Right atrium auricular region (tissue), 2 donors: ENCODE measurements around the gene NUTM2G. TPM values are rescaled to one million over a fixed set of nuclear protein-coding genes. Genes with fewer than 3 reads are reported as not detected.
"Not testable (repeated sequence)": the region's sequence is repeated elsewhere in the genome, so short reads cannot be mapped to it uniquely, and the experiment has no call there.

Experiments used
- DNase-seq: peaks from one replicate; pipeline ENCODE4 v3.0.0-alpha.2; 2019; ENCODE audit warnings: low spot score
- H3K27ac ChIP-seq, 2 donors: fragments of 200-600 bp; sonication (generic); 1 replicate in 1 of 2; 2 replicates in 1 of 2; pipeline ENCODE4 v1.5.1; 2016 to 2019
- H3K27me3 ChIP-seq, 2 donors: fragments of 200-600 bp; sonication (generic); one replicate each; pipeline versions ENCODE4 v1.5.1 to v1.6.0; 2017 to 2019
- H3K36me3 ChIP-seq: fragments of 200-600 bp; sonication (generic); one replicate; pipeline ENCODE4 v1.5.1; 2016
- H3K4me1 ChIP-seq, 2 donors: fragments of 200-600 bp; sonication (generic); one replicate each; pipeline versions ENCODE4 v1.5.1 to v1.6.0; 2017 to 2019
- H3K4me3 ChIP-seq, 2 donors: fragments of 200-600 bp; sonication (generic); 1 replicate in 1 of 2; 2 replicates in 1 of 2; pipeline ENCODE4 v1.5.1; 2017 to 2019; ENCODE audit warnings: mild to moderate bottlenecking in 1 of 2, moderate library complexity in 1 of 2
- H3K9me3 ChIP-seq, 2 donors: fragments of 200-600 bp; sonication (generic); one replicate each; pipeline ENCODE4 v1.5.1; 2019
- total RNA-seq, 2 donors: library from RNA; depleted of rRNA; stranded (reverse); fragments of >200 nt; gene quantifications; one replicate each; pipeline ENCODE4 v1.1.0, GENCODE V29; 2016
- TF ChIP-seq, protein P1 (sequence below), 2 donors: fragments of 200-600 bp; sonication (generic); IDR thresholded peaks; one replicate each; pipeline ENCODE4 v1.5.1; 2019; ENCODE audit warnings: antibody characterized with exemption in 2 of 2

NUTM2G gene, protein sequence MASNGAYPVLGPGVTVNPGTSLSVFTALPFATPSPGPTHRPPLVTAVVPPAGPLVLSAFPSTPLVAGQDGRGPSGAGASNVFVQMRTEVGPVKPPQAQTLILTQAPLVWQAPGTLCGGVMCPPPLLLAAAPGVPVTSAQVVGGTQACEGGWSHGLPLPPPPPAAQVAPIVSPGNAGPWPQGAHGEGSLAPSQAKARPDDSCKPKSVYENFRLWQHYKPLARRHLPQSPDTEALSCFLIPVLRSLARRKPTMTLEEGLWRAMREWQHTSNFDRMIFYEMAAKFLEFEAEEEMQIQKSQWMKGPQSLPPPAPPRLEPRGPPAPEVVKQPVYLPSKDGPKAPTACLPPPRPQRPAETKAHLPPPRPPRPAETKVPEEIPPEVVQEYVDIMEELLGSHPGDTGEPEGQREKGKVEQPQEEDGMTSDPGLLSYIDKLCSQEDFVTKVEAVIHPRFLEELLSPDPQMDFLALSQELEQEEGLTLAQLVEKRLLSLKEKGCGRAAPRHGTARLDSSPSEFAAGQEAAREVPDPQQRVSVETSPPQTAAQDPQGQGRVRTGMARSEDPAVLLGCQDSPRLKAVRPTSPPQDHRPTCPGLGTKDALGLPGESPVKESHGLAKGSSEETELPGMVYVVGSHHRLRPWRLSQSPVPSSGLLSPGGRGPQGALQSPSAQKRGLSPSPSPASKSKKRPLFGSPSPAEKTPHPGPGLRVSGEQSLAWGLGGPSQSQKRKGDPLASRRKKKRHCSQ
- not detected for total RNA-seq

DNA sequence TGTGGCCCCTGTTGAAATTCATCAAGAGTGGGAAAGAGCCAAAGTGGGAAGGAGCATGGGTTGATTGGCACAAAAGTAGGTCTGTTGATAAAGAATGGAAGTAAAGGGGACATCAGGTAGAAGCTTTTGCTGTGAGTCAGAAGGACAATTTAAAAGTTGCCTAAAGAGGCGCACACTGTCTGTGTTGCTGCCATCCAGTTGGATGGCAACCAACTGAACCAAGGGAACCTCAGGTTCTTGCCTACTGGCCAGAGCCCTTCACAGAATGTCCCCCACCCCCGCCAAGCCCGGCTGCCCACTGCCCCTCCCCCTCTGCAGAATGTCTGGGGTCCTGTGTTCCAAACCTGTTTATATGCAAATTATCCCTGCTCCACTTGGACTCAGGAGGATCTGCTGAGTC is at the start of gene NUTM2G:
Gene NUTM2G, plus strand, starts transcription at position 301 of the 400 bp plus-strand sequence. CDS start 182 bp downstream, outside the sequence.
- H3K27ac ChIP-seq, DNase-seq, H3K36me3 ChIP-seq, H3K9me3 ChIP-seq, H3K4me1 ChIP-seq, H3K27me3 ChIP-seq, H3K4me3 ChIP-seq: not testable (repeated sequence)

DNA sequence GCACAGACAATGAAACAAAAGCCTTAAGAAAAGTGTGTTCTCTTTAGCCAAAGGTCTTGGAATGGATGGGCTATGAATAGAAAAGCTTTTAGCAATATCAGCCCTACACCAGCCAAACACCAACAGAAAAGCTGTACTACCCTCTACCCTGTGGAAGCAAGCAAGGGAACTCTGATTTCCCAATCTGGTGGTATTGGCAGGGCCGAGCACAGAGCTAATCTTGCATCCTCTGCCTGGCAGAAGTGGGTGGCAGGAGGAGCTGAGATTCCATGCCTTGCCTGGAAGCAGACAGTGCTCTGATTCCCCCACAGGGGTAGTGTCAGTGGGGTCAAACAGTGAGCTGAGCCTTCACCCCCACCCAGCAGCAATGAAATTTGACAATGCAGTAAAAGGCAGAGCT is 44.7 kb upstream of the NUTM2G start:
- H3K4me1 ChIP-seq, result no peaks in the 10 kb centered on the region
- no peak overlapping the region for H3K27ac ChIP-seq
- no peaks in the 10 kb centered on the region for H3K36me3 ChIP-seq
- H3K27me3 ChIP-seq, result no peaks in the 10 kb centered on the region
- H3K9me3 ChIP-seq, result peaks cover 0 to 6% of the 10 kb centered on the region in 2 donors
- no peak for DNase-seq
- TF ChIP-seq, protein P1, sequence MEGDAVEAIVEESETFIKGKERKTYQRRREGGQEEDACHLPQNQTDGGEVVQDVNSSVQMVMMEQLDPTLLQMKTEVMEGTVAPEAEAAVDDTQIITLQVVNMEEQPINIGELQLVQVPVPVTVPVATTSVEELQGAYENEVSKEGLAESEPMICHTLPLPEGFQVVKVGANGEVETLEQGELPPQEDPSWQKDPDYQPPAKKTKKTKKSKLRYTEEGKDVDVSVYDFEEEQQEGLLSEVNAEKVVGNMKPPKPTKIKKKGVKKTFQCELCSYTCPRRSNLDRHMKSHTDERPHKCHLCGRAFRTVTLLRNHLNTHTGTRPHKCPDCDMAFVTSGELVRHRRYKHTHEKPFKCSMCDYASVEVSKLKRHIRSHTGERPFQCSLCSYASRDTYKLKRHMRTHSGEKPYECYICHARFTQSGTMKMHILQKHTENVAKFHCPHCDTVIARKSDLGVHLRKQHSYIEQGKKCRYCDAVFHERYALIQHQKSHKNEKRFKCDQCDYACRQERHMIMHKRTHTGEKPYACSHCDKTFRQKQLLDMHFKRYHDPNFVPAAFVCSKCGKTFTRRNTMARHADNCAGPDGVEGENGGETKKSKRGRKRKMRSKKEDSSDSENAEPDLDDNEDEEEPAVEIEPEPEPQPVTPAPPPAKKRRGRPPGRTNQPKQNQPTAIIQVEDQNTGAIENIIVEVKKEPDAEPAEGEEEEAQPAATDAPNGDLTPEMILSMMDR (IDR thresholded peaks at IDR 0.05), result no peak
- no peak overlapping the region for H3K4me3 ChIP-seq

DNA sequence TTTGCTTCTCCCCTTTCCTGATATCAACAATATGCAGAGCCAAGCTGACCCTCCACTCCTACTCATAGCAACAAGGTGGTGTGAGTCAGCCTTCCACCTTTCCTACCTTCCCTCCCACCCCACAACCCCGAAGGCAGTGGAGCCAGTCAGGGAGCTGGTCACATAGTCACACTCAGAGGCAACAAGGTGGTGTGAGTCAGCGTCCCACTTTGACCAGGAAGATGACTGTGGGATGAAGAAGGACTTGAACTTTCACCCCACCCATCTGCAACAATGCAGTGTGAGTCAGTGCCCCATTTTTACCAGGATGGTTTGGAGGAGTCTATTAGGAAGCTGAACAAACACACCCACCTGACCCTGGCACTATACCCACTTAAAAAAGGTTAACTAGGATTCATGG is 44.2 kb upstream of the NUTM2G start:
- no peaks in the 10 kb centered on the region for H3K36me3 ChIP-seq
- H3K27ac ChIP-seq, result no peak overlapping the region
- TF ChIP-seq, protein P1 (IDR thresholded peaks at IDR 0.05), result no peak

DNA sequence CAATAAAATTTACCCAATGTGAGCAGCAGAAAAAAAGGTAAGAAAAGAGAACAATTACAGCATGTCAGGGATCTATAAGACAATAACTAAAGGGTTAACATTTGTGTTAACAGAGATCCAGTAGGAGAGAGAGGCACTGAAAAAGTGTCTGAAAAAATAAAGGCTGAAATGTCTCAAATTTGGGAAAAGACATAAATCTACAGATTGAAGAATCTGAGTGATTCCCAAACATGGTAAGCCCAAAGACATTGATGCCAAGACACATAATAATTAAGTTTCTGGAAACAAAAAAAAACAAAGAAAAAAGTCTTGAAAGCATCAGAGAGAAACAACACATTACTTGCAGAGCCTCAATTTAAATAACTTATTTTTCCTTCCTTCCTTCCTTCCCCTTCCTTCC is 43.2 kb upstream of the NUTM2G start:
- DNase-seq, result no peak
- TF ChIP-seq, protein P1 (IDR thresholded peaks at IDR 0.05), result no peak
- H3K9me3 ChIP-seq, result peaks cover 0 to 6% of the 10 kb centered on the region in 2 donors
- H3K4me1 ChIP-seq, result no peaks in the 10 kb centered on the region
- no peak overlapping the region for H3K4me3 ChIP-seq
- no peaks in the 10 kb centered on the region for H3K27me3 ChIP-seq
- H3K27ac ChIP-seq, result no peak overlapping the region
- no peaks in the 10 kb centered on the region for H3K36me3 ChIP-seq

More for the DNA sequence above, 44.2 kb upstream of the NUTM2G start:
- DNase-seq, result no peak
- Histone ChIP-seq H3K4me1 (no peaks in the 10 kb centered on the region), H3K9me3 (peaks cover 0 to 6% of the 10 kb centered on the region in 2 donors), H3K27me3 (no peaks in the 10 kb centered on the region), H3K4me3 (no peak overlapping the region)

DNA sequence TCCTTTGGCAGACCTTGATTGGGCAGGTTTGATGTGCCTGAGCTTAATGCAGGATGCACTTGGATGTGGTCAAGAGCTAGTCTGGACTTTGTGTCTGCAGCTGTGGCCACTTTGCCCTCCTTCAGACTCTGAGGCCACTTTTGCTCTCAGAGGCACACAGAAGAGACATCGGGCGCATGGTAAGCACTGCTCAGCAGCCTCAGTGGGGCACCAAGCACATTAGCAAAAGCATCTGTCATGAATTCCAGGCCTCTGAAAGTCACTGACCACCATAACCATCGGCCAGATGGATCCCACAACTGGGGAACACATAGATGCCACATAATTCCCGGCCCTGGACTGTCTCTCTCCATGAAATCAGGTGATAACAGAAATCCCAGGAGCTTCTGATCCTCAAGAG is 40.1 kb upstream of the NUTM2G start:
- Histone ChIP-seq H3K4me3 (no peak overlapping the region), H3K9me3 (peaks cover 0 to 6% of the 10 kb centered on the region in 2 donors), H3K4me1 (no peaks in the 10 kb centered on the region), H3K27me3 (no peaks in the 10 kb centered on the region), H3K36me3 (no peaks in the 10 kb centered on the region), H3K27ac (no peak overlapping the region)
- TF ChIP-seq, protein P1 (IDR thresholded peaks at IDR 0.05), result no peak
- DNase-seq, result no peak

DNA sequence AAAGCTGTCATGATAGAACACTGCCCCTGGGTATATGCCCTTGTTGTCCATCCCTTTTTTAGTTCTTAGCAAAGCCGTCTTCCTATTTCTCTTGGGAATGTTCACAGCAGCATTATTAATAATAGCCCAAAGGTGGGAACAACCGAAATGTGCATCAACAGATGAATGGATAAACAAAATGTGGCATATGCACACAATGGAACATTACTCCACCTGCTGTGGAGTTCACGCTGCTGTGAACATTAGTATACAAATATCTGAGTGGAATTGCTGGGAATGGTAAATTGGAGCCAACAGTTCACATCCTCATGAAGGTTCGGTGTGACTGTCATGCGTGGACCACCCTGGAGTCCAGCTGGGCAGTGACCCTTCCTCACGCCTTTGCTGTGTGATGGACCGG is 36.5 kb upstream of the NUTM2G start:
- H3K27me3 ChIP-seq, result no peaks in the 10 kb centered on the region
- no peak overlapping the region for H3K4me3 ChIP-seq
- no peak overlapping the region for H3K27ac ChIP-seq
- H3K4me1 ChIP-seq, result no peaks in the 10 kb centered on the region
- no peaks in the 10 kb centered on the region for H3K9me3 ChIP-seq
- DNase-seq, result no peak
- H3K36me3 ChIP-seq, result peaks cover 10% of the 10 kb centered on the region
- TF ChIP-seq, protein P1 (IDR thresholded peaks at IDR 0.05), result no peak

DNA sequence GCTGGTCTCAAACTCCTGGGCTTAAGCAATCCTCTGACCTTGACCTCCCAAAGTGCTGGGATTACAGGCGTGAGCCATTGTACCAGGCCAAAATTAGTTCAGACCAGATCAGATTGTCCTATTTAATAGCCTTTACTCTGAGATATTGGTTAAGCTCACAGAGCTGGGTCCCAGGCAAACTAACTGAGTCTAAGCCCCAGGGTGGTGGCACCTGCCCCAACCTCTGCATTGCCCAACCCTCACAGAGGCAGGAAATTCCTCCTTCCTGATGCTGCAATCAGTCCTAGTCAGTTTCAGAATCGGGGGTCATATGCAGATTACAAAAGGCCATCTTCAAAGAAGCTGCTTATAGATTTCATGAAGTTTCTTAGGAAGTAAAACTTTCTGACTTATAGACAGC is 28.6 kb upstream of the NUTM2G start:
- DNase-seq, result not testable (repeated sequence)

DNA sequence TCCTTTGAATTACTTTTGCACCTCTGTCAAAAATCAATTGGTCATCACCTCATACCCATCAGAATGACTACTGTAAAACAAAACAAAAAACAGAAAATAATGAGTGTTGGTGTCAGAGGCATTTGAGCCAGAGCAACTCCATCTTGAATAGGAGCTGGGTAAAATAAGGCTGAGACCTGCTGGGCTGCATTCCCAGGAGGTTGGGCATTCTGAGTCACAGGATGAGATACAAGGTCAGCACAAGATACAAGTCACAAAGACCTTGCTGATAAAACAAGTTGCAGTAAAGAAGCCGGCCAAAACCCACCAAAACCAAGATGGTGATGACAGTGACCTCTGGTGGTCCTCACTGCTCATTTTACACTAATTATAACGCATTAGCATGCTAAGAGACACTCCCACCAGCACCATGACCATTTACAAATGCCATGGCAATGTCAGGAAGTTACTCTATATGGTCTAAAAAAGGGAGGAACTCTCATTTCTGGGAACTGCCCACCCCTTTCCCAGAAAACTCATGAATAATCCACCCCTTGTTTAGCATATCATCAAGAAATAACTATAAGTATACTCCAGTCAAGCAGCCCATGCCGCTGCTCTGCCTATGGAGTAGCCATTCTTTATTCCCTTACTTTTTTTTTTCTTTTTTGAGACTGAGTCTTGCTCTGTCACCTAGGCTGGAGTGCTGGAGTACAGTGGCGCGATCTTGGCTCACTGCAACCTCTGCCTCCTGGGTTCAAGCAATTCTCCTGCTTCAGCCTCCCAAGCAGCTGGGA is 23.5 kb upstream of the NUTM2G start:
- DNase-seq, H3K27ac ChIP-seq, H3K27me3 ChIP-seq, H3K4me3 ChIP-seq, H3K36me3 ChIP-seq, H3K4me1 ChIP-seq, H3K9me3 ChIP-seq: not testable (repeated sequence)

More for the DNA sequence above, 28.6 kb upstream of the NUTM2G start:
- H3K27ac ChIP-seq, H3K36me3 ChIP-seq, H3K9me3 ChIP-seq, H3K27me3 ChIP-seq, H3K4me3 ChIP-seq, H3K4me1 ChIP-seq: not testable (repeated sequence)
